ENCODE measurements around the gene KCNK4. TPM values are rescaled to one million over a fixed set of nuclear protein-coding genes. Genes with fewer than 3 reads are reported as not detected.
A peak's percentile ranks its signal among the peaks of the same experiment; 100 is the strongest.

The KCNK4 gene
- total RNA-seq, 4 donors from 2014 or later, result 0.61 to 0.76 TPM; not detected in 2

GRCh38 chr11:64267207-64267945 lies 23.7 kb upstream of the KCNK4 start:
- Histone ChIP-seq H3K27ac (peak overlapping the region; percentile 91 to 97), H3K4me1 (peaks cover 0 to 11% of the 10 kb centered on the region in 2 donors), H3K9me3 (no peaks in the 10 kb centered on the region), H3K4me3 (no peak overlapping the region), H3K36me3 (no peaks in the 10 kb centered on the region), H3K27me3 (no peaks in the 10 kb centered on the region)
- intact Hi-C loops (cut with DNase I; ENCODE audit: low total_unique reads), result no loop called here
- no peak for DNase-seq
- no peak for TF ChIP-seq POLR2A (IDR thresholded peaks at IDR 0.05)
- no peak for TF ChIP-seq CTCF (IDR thresholded peaks at IDR 0.05)

GRCh38 chr11:64268025-64268892 lies 22.8 kb upstream of the KCNK4 start:
- Histone ChIP-seq H3K36me3 (no peaks in the 10 kb centered on the region), H3K9me3 (no peaks in the 10 kb centered on the region), H3K27ac (peak overlapping the region; percentile 91 to 97), H3K27me3 (no peaks in the 10 kb centered on the region), H3K4me1 (peaks cover 0 to 11% of the 10 kb centered on the region in 2 donors), H3K4me3 (peak overlapping the region; percentile 63 to 75)
- peak in 1 of 4 experiments; percentile 32 for TF ChIP-seq CTCF (IDR thresholded peaks at IDR 0.05)
- TF ChIP-seq POLR2A (IDR thresholded peaks at IDR 0.05), result no peak
- intact Hi-C loops (cut with DNase I; ENCODE audit: low total_unique reads), result no loop called here
- DNase-seq, result peak; percentile 75 to 79

GRCh38 chr11:64268893-64269539 lies 22.1 kb upstream of the KCNK4 start:
- intact Hi-C loops (cut with DNase I; ENCODE audit: low total_unique reads), result no loop called here
- peak in 1 of 2 donors; percentile 28 for TF ChIP-seq POLR2A (IDR thresholded peaks at IDR 0.05)
- no peak for TF ChIP-seq CTCF (IDR thresholded peaks at IDR 0.05)

GRCh38 chr11:64269540-64270220 lies 21.4 kb upstream of the KCNK4 start:
- DNase-seq, result peak; percentile 98 to 99
- H3K9me3 ChIP-seq, result no peaks in the 10 kb centered on the region
- no peaks in the 10 kb centered on the region for H3K27me3 ChIP-seq
- H3K36me3 ChIP-seq, result no peaks in the 10 kb centered on the region
- intact Hi-C loops (cut with DNase I; ENCODE audit: low total_unique reads), result no loop called here
- H3K4me1 ChIP-seq, result peaks cover 0 to 11% of the 10 kb centered on the region in 2 donors
- peak overlapping the region; percentile 91 to 97 for H3K27ac ChIP-seq
- peak overlapping the region; percentile 71 to 75 for H3K4me3 ChIP-seq
- TF ChIP-seq POLR2A (IDR thresholded peaks at IDR 0.05) (peak; percentile 9 to 58), CTCF (IDR thresholded peaks at IDR 0.05) (peak in 2 of 4 experiments; percentile 29 to 38)

More at GRCh38 chr11:64268893-64269539, 22.1 kb upstream of the KCNK4 start:
- peak; percentile 71 to 77 for DNase-seq
- Histone ChIP-seq H3K4me1 (peaks cover 0 to 11% of the 10 kb centered on the region in 2 donors), H3K4me3 (peak overlapping the region; percentile 63 to 75), H3K27ac (peak overlapping the region; percentile 91 to 97), H3K36me3 (no peaks in the 10 kb centered on the region), H3K9me3 (no peaks in the 10 kb centered on the region), H3K27me3 (no peaks in the 10 kb centered on the region)
